Activated B cell treated with CpG ODN at 0.5 μM for 24 hours (primary cell): ENCODE results near the gene GFRA1. TPM values are rescaled to one million over a fixed set of nuclear protein-coding genes. Genes with fewer than 3 reads are reported as not detected.

Experiments used
- ATAC-seq: fragments of 200-7000 bp; cut with Tn5 transposase; one replicate; pipeline ENCODE4 v1.10.0; 2021; ENCODE audit warnings: low read depth, mild to moderate bottlenecking, moderate library complexity
- CTCF ChIA-PET: fragments of 350-600 bp; sonication (Branson Sonifier 250); formaldehyde crosslinking; loops from one replicate; lab custom pipeline; 2021; ENCODE audit warnings: antibody characterized with exemption; lab: Charles Lee
- POLR2A ChIA-PET: fragments of 350-600 bp; sonication (Branson Sonifier 250); formaldehyde crosslinking; loops from one replicate; lab custom pipeline; 2021; ENCODE audit warnings: antibody characterized with exemption; lab: Charles Lee
- DNase-seq: peaks from one replicate; pipeline ENCODE4 v3.0.0; 2022
- H3K27ac Mint-ChIP-seq: one replicate; pipeline ENCODE4 v1.8.0; 2020; ENCODE audit warnings: mixed read lengths
- H3K27me3 Mint-ChIP-seq: one replicate; pipeline ENCODE4 v1.8.0; 2021; ENCODE audit warnings: mixed read lengths
- H3K36me3 Mint-ChIP-seq: one replicate; pipeline ENCODE4 v1.8.0; 2021; ENCODE audit warnings: low read depth, mixed read lengths
- H3K4me1 Mint-ChIP-seq: one replicate; pipeline ENCODE4 v1.8.0; 2021; ENCODE audit warnings: mixed read lengths
- H3K4me3 Mint-ChIP-seq: one replicate; pipeline ENCODE4 v1.8.0; 2020; ENCODE audit warnings: mild to moderate bottlenecking, mixed read lengths
- H3K9me3 Mint-ChIP-seq: one replicate; pipeline ENCODE4 v1.8.0; 2020; ENCODE audit warnings: mixed read lengths
- intact Hi-C: fragments of 100-400 bp; cut with micrococcal nuclease; formaldehyde crosslinking; loops from one replicate; pipeline ENCODE4 v1.15.1; 2024
- total RNA-seq: library from RNA; stranded (reverse); gene quantifications from 2 replicates; pipeline ENCODE4 v1.2.3, GENCODE V29; 2022
- TF ChIP-seq, protein P1 (sequence below): fragments of 200-600 bp; IDR thresholded peaks from one replicate; pipeline ENCODE4 v1.8.0; 2022; ENCODE audit warnings: antibody characterized with exemption, mild to moderate bottlenecking

Gene GFRA1
- total RNA-seq, 1 donor from 2014 or later = not detected

GRCh38 chr10:116201011-116201410 lies 72.0 kb downstream of the GFRA1 start:
- intact Hi-C loops = no loop called here
- TF ChIP-seq, protein P1, sequence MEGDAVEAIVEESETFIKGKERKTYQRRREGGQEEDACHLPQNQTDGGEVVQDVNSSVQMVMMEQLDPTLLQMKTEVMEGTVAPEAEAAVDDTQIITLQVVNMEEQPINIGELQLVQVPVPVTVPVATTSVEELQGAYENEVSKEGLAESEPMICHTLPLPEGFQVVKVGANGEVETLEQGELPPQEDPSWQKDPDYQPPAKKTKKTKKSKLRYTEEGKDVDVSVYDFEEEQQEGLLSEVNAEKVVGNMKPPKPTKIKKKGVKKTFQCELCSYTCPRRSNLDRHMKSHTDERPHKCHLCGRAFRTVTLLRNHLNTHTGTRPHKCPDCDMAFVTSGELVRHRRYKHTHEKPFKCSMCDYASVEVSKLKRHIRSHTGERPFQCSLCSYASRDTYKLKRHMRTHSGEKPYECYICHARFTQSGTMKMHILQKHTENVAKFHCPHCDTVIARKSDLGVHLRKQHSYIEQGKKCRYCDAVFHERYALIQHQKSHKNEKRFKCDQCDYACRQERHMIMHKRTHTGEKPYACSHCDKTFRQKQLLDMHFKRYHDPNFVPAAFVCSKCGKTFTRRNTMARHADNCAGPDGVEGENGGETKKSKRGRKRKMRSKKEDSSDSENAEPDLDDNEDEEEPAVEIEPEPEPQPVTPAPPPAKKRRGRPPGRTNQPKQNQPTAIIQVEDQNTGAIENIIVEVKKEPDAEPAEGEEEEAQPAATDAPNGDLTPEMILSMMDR = no peak
- ChIA-PET CTCF (no interaction called here), POLR2A (no interaction called here)
- H3K27me3 Mint-ChIP-seq = no peaks in the 10 kb centered on the region
- no peaks in the 10 kb centered on the region for H3K4me1 Mint-ChIP-seq
- H3K4me3 Mint-ChIP-seq = no peak overlapping the region
- H3K9me3 Mint-ChIP-seq = no peaks in the 10 kb centered on the region
- no peak for DNase-seq
- no peaks in the 10 kb centered on the region for H3K36me3 Mint-ChIP-seq
- no peak overlapping the region for H3K27ac Mint-ChIP-seq
- ATAC-seq = no peak

DNA sequence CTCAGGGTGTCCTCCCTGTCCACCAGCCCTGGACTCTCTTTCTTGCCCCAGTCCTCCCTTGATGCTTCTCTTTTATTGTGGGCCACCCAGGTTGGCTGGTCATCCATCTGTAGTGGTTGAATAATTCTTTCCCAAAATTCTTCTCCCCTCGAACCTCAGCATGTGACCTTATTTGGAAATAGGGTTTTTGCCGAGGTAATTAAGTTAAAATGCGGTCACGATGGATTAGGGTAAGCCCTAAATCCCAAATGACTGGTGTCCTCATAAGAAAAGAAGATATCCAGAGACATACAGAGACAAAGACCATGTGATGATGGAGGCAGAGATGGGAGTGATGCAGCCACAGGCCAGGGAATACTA lies 74.3 kb downstream of the GFRA1 start:
- peaks cover 6% of the 10 kb centered on the region for H3K9me3 Mint-ChIP-seq
- ChIA-PET CTCF (no interaction called here), POLR2A (no interaction called here)
- H3K27ac Mint-ChIP-seq = no peak overlapping the region
- no peaks in the 10 kb centered on the region for H3K4me1 Mint-ChIP-seq
- no peaks in the 10 kb centered on the region for H3K36me3 Mint-ChIP-seq
- no peak for DNase-seq
- H3K4me3 Mint-ChIP-seq = no peak overlapping the region
- TF ChIP-seq, protein P1 = no peak
- no peaks in the 10 kb centered on the region for H3K27me3 Mint-ChIP-seq
- intact Hi-C loops = no loop called here
- no peak for ATAC-seq

GRCh38 chr10:116197946-116198675 lies 74.9 kb downstream of the GFRA1 start:
- Mint-ChIP-seq H3K27ac (no peak overlapping the region), H3K9me3 (peaks cover 6% of the 10 kb centered on the region), H3K27me3 (no peaks in the 10 kb centered on the region), H3K4me1 (no peaks in the 10 kb centered on the region), H3K4me3 (no peak overlapping the region), H3K36me3 (no peaks in the 10 kb centered on the region)
- ATAC-seq (no peak), DNase-seq (no peak)
- POLR2A ChIA-PET = no interaction called here
- intact Hi-C loops = no loop called here
- TF ChIP-seq, protein P1 = no peak
- CTCF ChIA-PET = no interaction called here

DNA sequence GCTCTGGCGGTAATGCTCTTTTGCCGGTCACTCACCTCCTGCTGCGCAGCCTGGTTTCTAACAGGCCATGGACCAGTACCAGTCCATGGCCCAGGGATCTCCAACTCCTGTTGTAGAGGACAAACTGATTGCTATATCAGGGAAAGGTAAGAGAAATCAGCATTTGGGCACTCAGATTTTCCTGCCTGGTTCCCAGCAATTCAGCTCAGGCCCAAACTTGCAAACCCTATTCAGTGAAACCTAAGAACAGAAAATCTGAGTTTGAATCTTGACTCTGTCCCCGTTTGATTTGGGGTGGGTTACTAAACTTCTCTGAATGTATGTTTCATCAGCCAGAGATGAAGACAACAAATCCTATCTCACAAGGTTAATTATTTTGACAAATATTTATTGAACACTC lies 77.4 kb downstream of the GFRA1 start:
- POLR2A ChIA-PET = no interaction called here
- Mint-ChIP-seq H3K27me3 (no peaks in the 10 kb centered on the region), H3K9me3 (peaks cover 6% of the 10 kb centered on the region), H3K36me3 (no peaks in the 10 kb centered on the region), H3K4me1 (no peaks in the 10 kb centered on the region), H3K27ac (no peak overlapping the region), H3K4me3 (no peak overlapping the region)
- CTCF ChIA-PET = no interaction called here
- TF ChIP-seq, protein P1 = no peak
- intact Hi-C loops = no loop called here
- ATAC-seq = no peak
- no peak for DNase-seq

- intact Hi-C loops = no loop called here
- Mint-ChIP-seq H3K27me3 (no peaks in the 10 kb centered on the region), H3K4me1 (no peaks in the 10 kb centered on the region), H3K4me3 (no peak overlapping the region), H3K9me3 (peaks cover 6% of the 10 kb centered on the region), H3K27ac (no peak overlapping the region), H3K36me3 (no peaks in the 10 kb centered on the region)
- CTCF ChIA-PET = no interaction called here
- ATAC-seq (no peak), DNase-seq (no peak)
- TF ChIP-seq, protein P1 = no peak
- POLR2A ChIA-PET = no interaction called here
Observed at GRCh38 chr10:116195039-116195438, 78.0 kb downstream of the GFRA1 start.
